ENCODE measurements around the gene DLG5.

DNA sequence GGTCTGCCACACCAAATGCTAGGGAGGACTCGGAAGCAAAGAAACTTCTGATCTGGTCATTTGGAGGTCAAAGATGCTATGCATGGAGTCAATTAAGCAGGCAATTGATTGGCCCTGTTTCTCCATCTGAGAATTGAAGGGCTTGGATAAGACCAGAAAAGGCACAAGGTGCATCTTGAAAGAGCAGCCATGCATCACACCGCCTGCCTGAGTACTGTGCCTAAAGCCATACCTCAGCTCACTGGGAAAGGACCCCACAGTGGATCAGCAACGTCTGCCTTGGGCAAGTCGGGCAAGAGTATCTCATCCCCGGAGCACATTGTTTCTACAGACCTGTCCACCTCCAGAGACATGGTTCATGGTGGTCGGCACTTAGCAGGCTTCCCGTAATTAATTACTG, 42.4 kb downstream of the DLG5 start:
- TF ChIP-seq CTCF (IDR thresholded peaks at IDR 0.05; ENCODE audit: low read depth, low read length, missing input control) (no peak), MAX (IDR thresholded peaks at IDR 0.05) (no peak), RAD21 (IDR thresholded peaks at IDR 0.05) (no peak), JUND (IDR thresholded peaks at IDR 0.05) (no peak), REST (IDR thresholded peaks at IDR 0.05) (no peak), NR2F2 (IDR thresholded peaks at IDR 0.05) (no peak), TAF1 (conservative IDR thresholded peaks at IDR 0.05) (no peak), SP1 (IDR thresholded peaks at IDR 0.05) (no peak), GABPA (IDR thresholded peaks at IDR 0.05 in 1 of 2, conservative IDR thresholded peaks at IDR 0.05 in 1 of 2) (no peak)
